Karpas-422 (cell line): Measurements from ENCODE around the gene CNR2. TPM values are rescaled to one million over a fixed set of nuclear protein-coding genes. Genes with fewer than 3 reads are reported as not detected.
"Not testable (repeated sequence)": the region's sequence is repeated elsewhere in the genome, so short reads cannot be mapped to it uniquely, and the experiment has no call there.

ENCODE experiments used
- DNase-seq: peaks from one replicate; pipeline ENCODE4 v3.0.0-alpha.2; 2015
- H2AFZ ChIP-seq: fragments of 200-600 bp; sonication (generic); 2 replicates; pipeline ENCODE4 v1.6.1; 2014; ENCODE audit warnings: antibody characterized with exemption, low read length, mixed read lengths
- H3K27ac ChIP-seq: fragments of 200-600 bp; sonication (generic); 2 replicates; pipeline ENCODE4 v1.5.1; 2014; ENCODE audit warnings: mild to moderate bottlenecking, low read length, moderate library complexity
- H3K27me3 ChIP-seq: fragments of 200-600 bp; sonication (generic); 2 replicates; pipeline ENCODE4 v1.6.1; 2014; ENCODE audit warnings: low read length, mixed read lengths
- H3K36me3 ChIP-seq: fragments of 200-600 bp; sonication (generic); 2 replicates; pipeline ENCODE4 v1.6.1; 2014; ENCODE audit warnings: low read length, mixed read lengths; ENCODE audit not compliant: insufficient read depth
- H3K4me1 ChIP-seq: fragments of 200-600 bp; sonication (generic); 2 replicates; pipeline ENCODE4 v1.6.1; 2014; ENCODE audit warnings: mild to moderate bottlenecking, low read length, mixed read lengths
- H3K4me2 ChIP-seq: fragments of 200-600 bp; sonication (generic); 2 replicates; pipeline ENCODE4 v1.6.1; 2014; ENCODE audit warnings: low read length, low read depth, mild to moderate bottlenecking; ENCODE audit not compliant: poor library complexity, severe bottlenecking
- H3K4me3 ChIP-seq: fragments of 200-600 bp; sonication (generic); 2 replicates; pipeline ENCODE4 v1.5.1; 2014; ENCODE audit warnings: mild to moderate bottlenecking, antibody characterized with exemption, low read length, mixed read lengths
- H3K79me2 ChIP-seq: fragments of 200-600 bp; sonication (generic); 2 replicates; pipeline ENCODE4 v1.6.1; 2014; ENCODE audit warnings: mild to moderate bottlenecking, low read length, mixed read lengths
- H3K9ac ChIP-seq: fragments of 200-600 bp; sonication (generic); 2 replicates; pipeline ENCODE4 v1.6.0; 2014; ENCODE audit warnings: low read length
- H3K9me2 ChIP-seq: fragments of 200-600 bp; sonication (generic), shearing (Covaris generic); replicated peaks from 2 replicates; pipeline ENCODE4 v1.6.0; 2014; ENCODE audit warnings: mild to moderate bottlenecking, low read length, moderate library complexity; ENCODE audit not compliant: insufficient read depth
- H3K9me3 ChIP-seq: fragments of 300-700, 200-600 bp; sonication (generic); 2 replicates; pipeline ENCODE4 v1.6.1; 2014; ENCODE audit warnings: low read length, mixed read lengths
- H4K20me1 ChIP-seq: fragments of 200-600 bp; sonication (generic); 2 replicates; pipeline ENCODE4 v1.6.1; 2014; ENCODE audit warnings: mild to moderate bottlenecking, antibody characterized with exemption, low read length, low read depth; ENCODE audit not compliant: insufficient read depth
- total RNA-seq: library from RNA; depleted of rRNA; stranded (reverse); fragments of >200 nt; shearing (Covaris generic); gene quantifications from 2 replicates; pipeline ENCODE4 v1.2.3, GENCODE V29; 2014; ENCODE audit warnings: low replicate concordance; rRNA removed

CNR2 gene
- 16.4 and 18.9 TPM in 2 replicates for total RNA-seq

DNA sequence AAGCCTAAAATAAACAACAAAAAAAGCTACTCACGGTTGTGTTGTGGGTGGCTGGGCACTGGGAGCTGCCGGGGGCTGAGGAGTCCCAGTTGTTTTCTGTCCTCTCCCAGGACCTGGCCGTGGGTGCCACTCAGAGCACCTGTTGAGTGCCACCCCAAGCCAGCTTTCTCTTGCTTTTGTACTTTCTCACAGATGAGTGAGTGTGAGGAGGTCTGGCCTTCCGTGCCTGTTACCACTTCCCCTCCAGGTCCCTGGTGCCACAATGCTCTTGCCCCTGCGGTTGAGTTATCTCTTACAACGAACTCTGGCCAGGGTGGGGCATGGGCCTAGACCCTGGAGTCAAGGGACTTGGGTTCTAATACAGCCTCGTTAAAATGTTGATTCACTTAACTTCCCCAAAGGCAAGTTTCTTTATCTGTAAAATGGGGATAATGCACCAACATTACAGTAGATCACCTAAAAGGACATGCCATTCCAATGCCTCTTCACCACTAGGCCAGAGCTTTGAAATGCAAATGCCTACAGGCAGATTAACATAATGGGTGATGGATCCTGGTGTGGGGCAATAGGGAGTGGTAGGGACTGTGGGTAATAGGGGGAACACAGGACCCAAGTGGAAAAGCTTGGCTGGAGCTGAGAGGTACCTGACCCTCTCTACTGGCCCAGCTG lies at the start of gene CNR2:
Gene CNR2 (minus strand): TSS at position 151 of the 669 bp plus-strand sequence. CDS start 37,745 bp downstream, outside the sequence.
- Histone ChIP-seq H3K36me3 (no peaks in the 10 kb centered on the region), H3K9me2 (no peaks in the 10 kb centered on the region), H3K4me1 (peaks cover 80% of the 10 kb centered on the region), H3K9ac (peak within 1 kb of the TSS; percentile 71), H3K27ac (peak within 1 kb of the TSS; percentile 97), H3K79me2 (0 out of 2 replicates have a peak, but pooled peaks cover 3% of the 10 kb centered on the region), H3K27me3 (no peaks in the 10 kb centered on the region), H4K20me1 (no peaks in the 10 kb centered on the region), H3K4me3 (peak within 1 kb of the TSS; percentile 64), H3K4me2 (peak within 1 kb of the TSS; percentile 70), H2AFZ (peak within 1 kb of the TSS; percentile 46), H3K9me3 (no peaks in the 10 kb centered on the region)
- DNase-seq = peak; percentile 73

DNA sequence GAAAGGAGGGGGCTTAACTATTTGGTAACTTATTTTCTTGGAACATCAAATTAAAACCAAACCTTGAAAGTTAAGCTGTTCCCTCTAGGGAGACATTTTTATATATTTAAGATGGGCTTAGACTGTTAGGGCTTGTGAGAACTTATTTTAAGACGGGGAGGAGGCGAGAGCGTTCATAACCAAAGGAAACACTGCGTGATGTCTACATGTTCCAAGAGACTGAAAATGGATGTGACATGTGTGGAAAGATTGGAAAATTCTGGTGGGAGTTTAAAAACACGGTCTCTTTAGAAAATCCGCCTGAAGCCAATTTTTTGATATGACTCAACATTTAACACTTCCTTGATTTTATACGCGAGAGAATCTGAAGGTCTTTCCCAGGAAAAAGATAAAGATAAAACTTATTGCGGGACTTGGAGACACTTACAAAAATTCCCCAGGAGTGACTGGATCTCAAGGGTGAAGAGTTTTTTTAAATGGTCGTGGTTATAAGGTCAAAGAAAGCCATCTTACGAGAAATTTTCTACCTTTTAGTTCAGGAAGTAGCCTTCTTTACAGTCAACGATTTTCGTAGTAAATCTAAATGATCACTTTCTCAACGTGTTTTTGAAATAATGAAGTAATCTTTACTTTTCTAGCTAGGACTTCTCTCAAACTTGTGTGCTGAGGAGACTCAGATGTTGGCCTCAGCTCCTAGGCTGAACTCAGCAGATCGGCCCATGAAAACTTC lies 47.3 kb upstream of the CNR2 start:
- Histone ChIP-seq H3K9me3 (no peaks in the 10 kb centered on the region), H3K4me3 (peak overlapping the region; percentile 93), H3K27ac (peak overlapping the region; percentile 93), H3K79me2 (peaks cover 20% of the 10 kb centered on the region), H3K27me3 (no peaks in the 10 kb centered on the region), H3K9me2 (no peaks in the 10 kb centered on the region), H2AFZ (no peak overlapping the region), H4K20me1 (no peaks in the 10 kb centered on the region), H3K9ac (peak overlapping the region; percentile 91), H3K36me3 (peaks cover 22% of the 10 kb centered on the region; the same call in 1 of the 2 replicates), H3K4me1 (peaks cover 48% of the 10 kb centered on the region), H3K4me2 (peak overlapping the region; percentile 82)
- DNase-seq = peak; percentile 61

- DNase-seq = peak; percentile 98
- H4K20me1 ChIP-seq = no peaks in the 10 kb centered on the region
- peaks cover 20% of the 10 kb centered on the region for H3K79me2 ChIP-seq
- H3K27ac ChIP-seq = peak within 1 kb of the TSS; percentile 93
- H3K27me3 ChIP-seq = no peaks in the 10 kb centered on the region
- peak within 1 kb of the TSS; percentile 93 for H3K4me3 ChIP-seq
- H3K9ac ChIP-seq = peak within 1 kb of the TSS; percentile 91
- no peak within 1 kb of the TSS; the same call in 1 of the 2 replicates for H2AFZ ChIP-seq
- peaks cover 48% of the 10 kb centered on the region for H3K4me1 ChIP-seq
- no peaks in the 10 kb centered on the region for H3K9me2 ChIP-seq
- peak within 1 kb of the TSS; percentile 82 for H3K4me2 ChIP-seq
- no peaks in the 10 kb centered on the region for H3K9me3 ChIP-seq
- peaks cover 20% of the 10 kb centered on the region; the same call in 1 of the 2 replicates for H3K36me3 ChIP-seq
These were observed 46.5 kb upstream of the CNR2 start, which contains the start of gene PNRC2 for GRCh38 chr1:23959461-23960290. Gene PNRC2, plus strand, starts transcription at chr1:23959828. Its CDS starts 1,630 bp downstream, at chr1:23961458.

DNA sequence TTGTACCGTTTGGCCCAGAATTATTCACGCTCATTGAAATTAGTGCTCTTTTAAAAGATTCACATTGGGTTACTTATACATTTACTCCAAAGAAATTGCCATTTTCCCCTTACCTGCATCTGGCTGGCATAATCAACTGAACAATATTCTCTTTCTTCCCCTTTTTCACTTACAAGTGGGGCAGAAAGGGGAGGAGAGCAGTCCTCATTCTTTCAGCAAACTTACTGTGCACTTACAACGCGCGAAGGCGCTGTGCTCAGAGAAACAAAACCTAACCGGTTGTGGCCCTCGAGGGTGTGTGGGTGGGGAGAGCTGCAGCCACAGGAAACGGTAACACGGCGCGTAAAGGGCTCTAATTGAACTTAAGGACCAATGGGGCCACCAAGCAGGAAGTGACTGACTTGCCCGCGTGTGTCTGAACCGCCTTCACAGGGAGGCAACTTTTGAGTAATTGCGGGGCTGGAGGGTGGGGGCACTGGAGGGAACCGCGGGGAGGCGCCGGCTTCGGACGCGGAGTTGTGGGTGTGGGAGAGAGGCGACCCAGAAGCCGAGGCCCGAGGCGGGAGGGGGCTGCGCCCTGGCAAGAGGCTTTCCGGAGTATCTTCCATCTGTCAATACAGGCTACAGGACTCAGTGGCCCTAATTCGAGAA lies 45.8 kb upstream of the CNR2 start:
- H3K36me3 ChIP-seq = peaks cover 17% of the 10 kb centered on the region; the same call in 1 of the 2 replicates
- H3K4me2 ChIP-seq = peak overlapping the region; percentile 69
- no peak overlapping the region; the same call in 1 of the 2 replicates for H2AFZ ChIP-seq
- DNase-seq = peak; percentile 99
- H4K20me1 ChIP-seq = no peaks in the 10 kb centered on the region
- H3K27me3 ChIP-seq = no peaks in the 10 kb centered on the region
- H3K27ac ChIP-seq = peak overlapping the region; percentile 93
- peak overlapping the region; percentile 91 for H3K9ac ChIP-seq
- H3K79me2 ChIP-seq = peaks cover 20% of the 10 kb centered on the region
- no peaks in the 10 kb centered on the region for H3K9me2 ChIP-seq
- no peaks in the 10 kb centered on the region for H3K9me3 ChIP-seq
- peaks cover 41% of the 10 kb centered on the region for H3K4me1 ChIP-seq
- peak overlapping the region; percentile 93 for H3K4me3 ChIP-seq

- Histone ChIP-seq H3K4me1 (peaks cover 35% of the 10 kb centered on the region), H3K36me3 (peaks cover 11% of the 10 kb centered on the region; the same call in 1 of the 2 replicates), H2AFZ (peak overlapping the region; percentile 52; the same call in 1 of the 2 replicates), H3K79me2 (peaks cover 20% of the 10 kb centered on the region), H3K9ac (peak overlapping the region; percentile 62), H3K4me3 (peak overlapping the region; percentile 93), H3K27ac (peak overlapping the region; percentile 93), H3K4me2 (peak overlapping the region; percentile 69)
- DNase-seq, H3K27me3 ChIP-seq, H3K9me3 ChIP-seq, H4K20me1 ChIP-seq, H3K9me2 ChIP-seq: not testable (repeated sequence)
These were observed 45.1 kb upstream of the CNR2 start for GRCh38 chr1:23958040-23958809.

DNA sequence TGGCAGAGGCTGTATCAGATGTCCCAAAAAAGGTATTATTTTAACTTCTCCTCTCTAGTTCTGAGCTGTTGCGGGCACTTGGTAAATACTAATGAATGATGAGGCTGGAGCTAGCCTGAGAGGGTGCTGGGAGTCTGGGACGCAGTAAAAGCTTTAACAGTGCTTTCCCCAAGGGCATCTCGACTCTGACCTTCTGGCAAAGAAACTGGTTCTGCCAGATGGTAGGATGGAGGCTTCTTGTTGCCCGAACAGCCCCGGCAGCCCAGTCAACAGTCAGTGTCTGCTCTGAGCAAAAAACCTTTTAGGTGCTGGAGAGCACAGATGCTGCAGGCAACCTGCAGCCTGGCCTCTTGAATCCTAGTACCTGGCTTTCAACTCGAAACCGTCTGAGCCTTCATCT lies 43.9 kb upstream of the CNR2 start:
- H2AFZ ChIP-seq = no peak overlapping the region

GRCh38 chr1:23953020-23953419 lies 39.9 kb upstream of the CNR2 start:
- Histone ChIP-seq H3K9ac (no peak overlapping the region), H3K4me2 (no peak overlapping the region), H3K4me3 (no peak overlapping the region), H3K4me1 (peaks cover 16% of the 10 kb centered on the region), H4K20me1 (no peaks in the 10 kb centered on the region), H3K36me3 (no peaks in the 10 kb centered on the region), H3K27me3 (no peaks in the 10 kb centered on the region), H3K9me3 (no peaks in the 10 kb centered on the region), H3K79me2 (no peaks in the 10 kb centered on the region), H3K27ac (no peak overlapping the region), H2AFZ (no peak overlapping the region), H3K9me2 (no peaks in the 10 kb centered on the region)
- no peak for DNase-seq

More for the DNA sequence above, 43.9 kb upstream of the CNR2 start:
- Histone ChIP-seq H3K27me3 (no peaks in the 10 kb centered on the region), H3K4me1 (peaks cover 35% of the 10 kb centered on the region), H3K4me3 (no peak overlapping the region), H3K4me2 (no peak overlapping the region), H3K36me3 (peaks cover 11% of the 10 kb centered on the region; the same call in 1 of the 2 replicates), H3K9me2 (no peaks in the 10 kb centered on the region), H3K9me3 (no peaks in the 10 kb centered on the region), H3K27ac (no peak overlapping the region), H3K9ac (no peak overlapping the region), H3K79me2 (peaks cover 20% of the 10 kb centered on the region), H4K20me1 (no peaks in the 10 kb centered on the region)
- no peak for DNase-seq
